ENCODE measurements around the gene HSPA1A. TPM values are rescaled to one million over a fixed set of nuclear protein-coding genes. Genes with fewer than 3 reads are reported as not detected.
A peak's percentile ranks its signal among the peaks of the same experiment; 100 is the strongest.
"Not testable (repeated sequence)": the region's sequence is repeated elsewhere in the genome, so short reads cannot be mapped to it uniquely, and the experiment has no call there.

HSPA1A gene
- total RNA-seq, 1 donor from 2014 or later = 347 TPM

GRCh38 chr6:31781244-31782125, 33.9 kb upstream of the HSPA1A start:
- no peak for DNase-seq (ENCODE audit: low spot score)

GRCh38 chr6:31782126-31782855, 33.1 kb upstream of the HSPA1A start:
- DNase-seq (ENCODE audit: low spot score) = no peak

GRCh38 chr6:31784098-31784925, 31.0 kb upstream of the HSPA1A start:
- no peak for DNase-seq (ENCODE audit: low spot score)

GRCh38 chr6:31785475-31785874, 29.9 kb upstream of the HSPA1A start:
- DNase-seq (ENCODE audit: low spot score) = no peak

- peak; percentile 37 for DNase-seq (ENCODE audit: low spot score)
Measured at GRCh38 chr6:31791324-31792089, 23.8 kb upstream of the HSPA1A start.

- DNase-seq (ENCODE audit: low spot score) = no peak
Measured at GRCh38 chr6:31792090-31792374, 23.3 kb upstream of the HSPA1A start.

- DNase-seq (ENCODE audit: low spot score) = peak; percentile 32
Measured at GRCh38 chr6:31792761-31793171, 22.6 kb upstream of the HSPA1A start.

GRCh38 chr6:31793927-31794245, 21.5 kb upstream of the HSPA1A start:
- DNase-seq (ENCODE audit: low spot score) = not testable (repeated sequence)

GRCh38 chr6:31794294-31794865, 21.0 kb upstream of the HSPA1A start:
- DNase-seq (ENCODE audit: low spot score) = no peak

GRCh38 chr6:31794866-31795615, 20.3 kb upstream of the HSPA1A start:
- DNase-seq (ENCODE audit: low spot score) = no peak

- peak; percentile 88 for DNase-seq (ENCODE audit: low spot score)
Measured at GRCh38 chr6:31795616-31796298, 19.6 kb upstream of the HSPA1A start, which contains the start of gene VARS1. VARS1 (minus strand) TSS chr6:31795752; CDS start chr6:31795217, 535 bp downstream.

GRCh38 chr6:31796993-31797385, 18.4 kb upstream of the HSPA1A start:
- DNase-seq (ENCODE audit: low spot score) = no peak

- no peak for DNase-seq (ENCODE audit: low spot score)
Measured at GRCh38 chr6:31797588-31797987, 17.8 kb upstream of the HSPA1A start.

- no peak for DNase-seq (ENCODE audit: low spot score)
Measured at GRCh38 chr6:31799781-31800180, 15.6 kb upstream of the HSPA1A start.

GRCh38 chr6:31801031-31801927, 14.1 kb upstream of the HSPA1A start:
- not testable (repeated sequence) for DNase-seq (ENCODE audit: low spot score)

GRCh38 chr6:31805939-31806469, 9.3 kb upstream of the HSPA1A start:
- no peak for DNase-seq (ENCODE audit: low spot score)

- DNase-seq (ENCODE audit: low spot score) = peak; percentile 98
Measured at GRCh38 chr6:31806470-31807272, 8.7 kb upstream of the HSPA1A start, which contains the start of gene LSM2. LSM2 (minus strand) TSS chr6:31806966; CDS start chr6:31806757, 209 bp downstream.

Data from mucosa of gallbladder (tissue), 1 donor.